Thyroid gland (tissue), 4 donors: Measurements from ENCODE around the gene TEX261. TPM values are rescaled to one million over a fixed set of nuclear protein-coding genes. Genes with fewer than 3 reads are reported as not detected.

Experiments used
- DNase-seq, 2 donors: peaks; one replicate each; pipeline ENCODE4 v3.0.0-alpha.2; 2019
- H3K27ac ChIP-seq, 3 donors: fragments of 200-600 bp; sonication (generic); 1 replicate in 2 of 3; 2 replicates in 1 of 3; pipeline ENCODE4 v1.5.1; 2016 to 2019; ENCODE audit warnings: mild to moderate bottlenecking in 1 of 3, moderate library complexity in 1 of 3
- H3K27me3 ChIP-seq: fragments of 200-600 bp; sonication (generic); one replicate; pipeline ENCODE4 v1.5.1; 2019
- H3K36me3 ChIP-seq, 2 donors: fragments of 200-600 bp; sonication (generic); one replicate each; pipeline ENCODE4 v1.5.1; 2016 to 2019
- H3K4me1 ChIP-seq, 2 donors: fragments of 200-600 bp; sonication (generic); one replicate each; pipeline ENCODE4 v1.5.1; 2017 to 2019
- H3K4me3 ChIP-seq, 3 donors: fragments of 200-600 bp; sonication (generic); replicated peaks in 1 of 3; 1 replicate in 2 of 3; 2 replicates in 1 of 3; pipeline ENCODE4 v1.5.1; 2016; ENCODE audit warnings: mild to moderate bottlenecking in 1 of 3
- H3K9me3 ChIP-seq: fragments of 200-600 bp; sonication (generic); one replicate; pipeline ENCODE4 v1.5.1; 2017
- CTCF ChIP-seq, 6 experiments: fragments of 200-600 bp in 3 of 6; fragments of 450-650 bp in 3 of 6; sonication (generic) in 3 of 6; IDR thresholded peaks; one replicate each; pipeline ENCODE4 v1.5.1; 2016 to 2019; ENCODE audit warnings: antibody characterized with exemption in 6 of 6, mild to moderate bottlenecking in 2 of 6, inconsistent platforms in 1 of 6, moderate library complexity in 1 of 6
- POLR2A ChIP-seq, 2 donors: fragments of 450-650 bp; IDR thresholded peaks; one replicate each; pipeline ENCODE4 v1.6.1; 2017; ENCODE audit warnings: antibody characterized with exemption in 2 of 2, mild to moderate bottlenecking in 2 of 2, moderate library complexity in 1 of 2
- WGBS, 2 donors: methylation state at CpG; one replicate each; pipeline ENCODE4 v1.1.5; 2017; 5-methylcytosine and 5-hydroxymethylcytosine counted together
- intact Hi-C: fragments of 100-400 bp; cut with DNase I; formaldehyde crosslinking; loops from one replicate; pipeline ENCODE4 v1.15.1; 2023
- total RNA-seq, 4 donors: library from RNA; depleted of rRNA; stranded (reverse); fragments of >200 nt; gene quantifications; one replicate each; pipeline ENCODE4 v1.2.3, GENCODE V29; 2016

The TEX261 gene
- total RNA-seq, 4 donors from 2014 or later = 37.9 to 67.7 (median 51.4) TPM

GRCh38 chr2:70964133-70964532, 30.5 kb downstream of the TEX261 start:
- peaks cover 0 to 6% of the 10 kb centered on the region in 2 donors for H3K4me1 ChIP-seq
- no peak overlapping the region for H3K27ac ChIP-seq
- 65 to 75% methylated on average over 4 of the region's 4 CpGs for WGBS, 2 donors
- intact Hi-C loops = loop anchor here (5.0 kb wide), 1 partner anchor 38 kb away; no protein-coding TSS in a partner anchor
- no peak overlapping the region for H3K4me3 ChIP-seq
- no peak for DNase-seq
- H3K27me3 ChIP-seq = no peaks in the 10 kb centered on the region
- no peaks in the 10 kb centered on the region for H3K9me3 ChIP-seq
- no peaks in the 10 kb centered on the region for H3K36me3 ChIP-seq
- TF ChIP-seq POLR2A (IDR thresholded peaks at IDR 0.05) = no peak
- TF ChIP-seq CTCF (IDR thresholded peaks at IDR 0.05) = no peak

GRCh38 chr2:70962885-70963878, 31.5 kb downstream of the TEX261 start:
- H3K9me3 ChIP-seq = no peaks in the 10 kb centered on the region
- intact Hi-C loops = loop anchor here (5.0 kb wide), 1 partner anchor 39 kb away; no protein-coding TSS in a partner anchor
- no peak overlapping the region for H3K27ac ChIP-seq
- TF ChIP-seq POLR2A (IDR thresholded peaks at IDR 0.05) (no peak), CTCF (IDR thresholded peaks at IDR 0.05) (no peak)
- H3K27me3 ChIP-seq = no peaks in the 10 kb centered on the region
- no peak for DNase-seq
- no peaks in the 10 kb centered on the region for H3K36me3 ChIP-seq
- H3K4me1 ChIP-seq = peaks cover 0 to 6% of the 10 kb centered on the region in 2 donors
- no peak overlapping the region for H3K4me3 ChIP-seq
- WGBS, 2 donors = 66 to 73% methylated on average over 18 of the region's 18 CpGs

- Histone ChIP-seq H3K27ac (no peak overlapping the region), H3K9me3 (no peaks in the 10 kb centered on the region), H3K4me1 (peaks cover 0 to 6% of the 10 kb centered on the region in 2 donors), H3K27me3 (no peaks in the 10 kb centered on the region), H3K4me3 (no peak overlapping the region), H3K36me3 (no peaks in the 10 kb centered on the region)
- no peak for DNase-seq
- intact Hi-C loops = loop anchor here (5.0 kb wide), 1 partner anchor 40 kb away; no protein-coding TSS in a partner anchor
- TF ChIP-seq POLR2A (IDR thresholded peaks at IDR 0.05) (no peak), CTCF (IDR thresholded peaks at IDR 0.05) (no peak)
- 78% methylated on average over 11 of the region's 12 CpGs for WGBS, 2 donors
These were observed 32.3 kb downstream of the TEX261 start for GRCh38 chr2:70962211-70962884.

DNA sequence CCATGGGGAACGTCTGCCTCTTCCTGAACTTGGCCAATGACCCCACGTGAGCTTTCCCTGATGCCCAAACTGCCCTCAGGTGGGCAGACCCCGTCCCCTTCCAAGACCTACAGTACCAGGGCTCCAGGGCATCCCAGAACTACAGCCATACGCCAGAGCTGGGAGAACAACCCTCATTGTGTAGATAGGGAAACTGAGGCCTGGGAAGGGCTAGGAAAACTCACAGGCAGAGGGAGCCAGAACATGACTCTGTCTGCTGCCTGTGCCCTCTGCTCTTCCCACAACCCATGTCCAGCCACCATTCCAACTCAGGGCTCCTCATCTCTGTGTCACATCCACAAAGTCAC, 33.1 kb downstream of the TEX261 start:
- H3K36me3 ChIP-seq = no peaks in the 10 kb centered on the region
- no peaks in the 10 kb centered on the region for H3K27me3 ChIP-seq
- H3K4me1 ChIP-seq = peaks cover 0 to 6% of the 10 kb centered on the region in 2 donors
- intact Hi-C loops = loop anchor here (5.0 kb wide), 1 partner anchor 41 kb away; no protein-coding TSS in a partner anchor
- 74 to 85% methylated on average over 4 of the region's 4 CpGs for WGBS, 2 donors
- TF ChIP-seq CTCF (IDR thresholded peaks at IDR 0.05) (no peak), POLR2A (IDR thresholded peaks at IDR 0.05) (no peak)
- DNase-seq = no peak
- H3K9me3 ChIP-seq = no peaks in the 10 kb centered on the region
- no peak overlapping the region for H3K27ac ChIP-seq
- no peak overlapping the region for H3K4me3 ChIP-seq
